NT2/D1 (cell line): ENCODE data around the gene SAC3D1.

ENCODE experiments used
- DNase-seq: peaks from one replicate; pipeline ENCODE4 v3.0.0-alpha.2; 2011; ENCODE audit warnings: low read depth, low spot score
- H3K27me3 ChIP-seq: 2 replicates; pipeline ENCODE4 v1.6.0; 2011; ENCODE audit warnings: mild to moderate bottlenecking; ENCODE audit not compliant: insufficient read length, insufficient read depth
- H3K36me3 ChIP-seq: 2 replicates; pipeline ENCODE4 v1.6.1; 2011; ENCODE audit warnings: mild to moderate bottlenecking, low read length, mixed read lengths; ENCODE audit not compliant: insufficient read depth, insufficient read length
- H3K4me1 ChIP-seq: 2 replicates; pipeline ENCODE4 v1.5.1; 2011; ENCODE audit not compliant: insufficient read depth, insufficient read length
- H3K4me3 ChIP-seq: 2 replicates; pipeline ENCODE4 v1.5.1; 2011; ENCODE audit warnings: low read depth; ENCODE audit not compliant: insufficient read length
- H3K9ac ChIP-seq: 2 replicates; pipeline ENCODE4 v1.6.0; 2011; ENCODE audit warnings: low read depth; ENCODE audit not compliant: insufficient read length
- H3K9me3 ChIP-seq: 2 replicates; pipeline ENCODE4 v1.5.1; 2011; ENCODE audit warnings: mild to moderate bottlenecking, low read length; ENCODE audit not compliant: insufficient read depth
- SUZ12 ChIP-seq: IDR thresholded peaks from 2 replicates; pipeline ENCODE4 v1.6.1; 2011; ENCODE audit not compliant: insufficient read length, insufficient read depth; ENCODE audit errors: extremely low read depth
- YY1 ChIP-seq: IDR thresholded peaks from 2 replicates; pipeline ENCODE4 v1.6.1; 2011; ENCODE audit not compliant: insufficient read length, insufficient read depth
- ZNF274 ChIP-seq: IDR thresholded peaks from 2 replicates; pipeline ENCODE4 v1.6.1; 2011; ENCODE audit warnings: mild to moderate bottlenecking, low read depth, low read length

Gene SAC3D1

GRCh38 chr11:65077451-65077850, 36.4 kb downstream of the SAC3D1 start:
- Histone ChIP-seq H3K9me3 (no peaks in the 10 kb centered on the region), H3K4me3 (no peak overlapping the region), H3K36me3 (peaks cover 65% of the 10 kb centered on the region), H3K27me3 (no peaks in the 10 kb centered on the region), H3K4me1 (peaks cover 2% of the 10 kb centered on the region), H3K9ac (no peak overlapping the region)
- TF ChIP-seq YY1, result no peak
- no peak for TF ChIP-seq ZNF274
- TF ChIP-seq SUZ12, result no peak
- no peak for DNase-seq

- no peak overlapping the region for H3K4me3 ChIP-seq
- no peak for DNase-seq
- peaks cover 72% of the 10 kb centered on the region for H3K36me3 ChIP-seq
- H3K9me3 ChIP-seq, result no peaks in the 10 kb centered on the region
- TF ChIP-seq ZNF274, result no peak
- TF ChIP-seq SUZ12, result no peak
- no peak for TF ChIP-seq YY1
- no peaks in the 10 kb centered on the region for H3K27me3 ChIP-seq
- no peak overlapping the region for H3K9ac ChIP-seq
- H3K4me1 ChIP-seq, result peaks cover 2% of the 10 kb centered on the region
These were observed 37.1 kb downstream of the SAC3D1 start for GRCh38 chr11:65078151-65078550.

GRCh38 chr11:65078786-65079342, 37.9 kb downstream of the SAC3D1 start:
- peaks cover 75% of the 10 kb centered on the region for H3K36me3 ChIP-seq
- peaks cover 2% of the 10 kb centered on the region for H3K4me1 ChIP-seq
- no peak for DNase-seq
- no peak overlapping the region for H3K4me3 ChIP-seq
- no peak overlapping the region for H3K9ac ChIP-seq
- H3K9me3 ChIP-seq, result no peaks in the 10 kb centered on the region
- no peaks in the 10 kb centered on the region for H3K27me3 ChIP-seq
- TF ChIP-seq YY1, result peak; percentile 46
- no peak for TF ChIP-seq SUZ12

GRCh38 chr11:65083134-65083833, 42.3 kb downstream of the SAC3D1 start:
- H3K9ac ChIP-seq, result peak overlapping the region; percentile 86
- no peaks in the 10 kb centered on the region for H3K9me3 ChIP-seq
- H3K4me3 ChIP-seq, result peak overlapping the region; percentile 75
- peaks cover 82% of the 10 kb centered on the region for H3K36me3 ChIP-seq
- no peak for DNase-seq
- H3K4me1 ChIP-seq, result no peaks in the 10 kb centered on the region
- TF ChIP-seq SUZ12 (no peak), ZNF274 (no peak), YY1 (no peak)
- no peaks in the 10 kb centered on the region for H3K27me3 ChIP-seq

GRCh38 chr11:65083834-65084597, 43.0 kb downstream of the SAC3D1 start, which contains the start of the genes CDCA5 and ZFPL1:
Gene CDCA5, minus strand, starts transcription at chr11:65084040. Its CDS starts 62 bp downstream, at chr11:65083978.
Gene ZFPL1, plus strand, starts transcription at chr11:65084222. Its CDS starts 477 bp downstream, at chr11:65084699.
- Histone ChIP-seq H3K9ac (peak within 1 kb of the TSS; percentile 86), H3K4me3 (peak within 1 kb of the TSS; percentile 75), H3K4me1 (no peaks in the 10 kb centered on the region), H3K27me3 (no peaks in the 10 kb centered on the region), H3K36me3 (peaks cover 82% of the 10 kb centered on the region), H3K9me3 (no peaks in the 10 kb centered on the region)
- TF ChIP-seq ZNF274 (no peak), SUZ12 (no peak), YY1 (no peak)
- DNase-seq, result peak; percentile 96

- TF ChIP-seq ZNF274 (no peak), SUZ12 (no peak), YY1 (no peak)
- peak overlapping the region; percentile 75 for H3K4me3 ChIP-seq
- DNase-seq, result no peak
- H3K36me3 ChIP-seq, result peaks cover 83% of the 10 kb centered on the region
- H3K4me1 ChIP-seq, result no peaks in the 10 kb centered on the region
- H3K27me3 ChIP-seq, result no peaks in the 10 kb centered on the region
- H3K9ac ChIP-seq, result peak overlapping the region; percentile 86
- no peaks in the 10 kb centered on the region for H3K9me3 ChIP-seq
These were observed 43.8 kb downstream of the SAC3D1 start for GRCh38 chr11:65084598-65085375.

- H3K36me3 ChIP-seq, result peaks cover 81% of the 10 kb centered on the region
- DNase-seq, result no peak
- peak overlapping the region; percentile 86 for H3K9ac ChIP-seq
- H3K4me3 ChIP-seq, result no peak overlapping the region
- no peaks in the 10 kb centered on the region for H3K27me3 ChIP-seq
- H3K9me3 ChIP-seq, result no peaks in the 10 kb centered on the region
- no peaks in the 10 kb centered on the region for H3K4me1 ChIP-seq
- no peak for TF ChIP-seq SUZ12
- no peak for TF ChIP-seq ZNF274
- TF ChIP-seq YY1, result no peak
These were observed 44.4 kb downstream of the SAC3D1 start for GRCh38 chr11:65085446-65085845.
